IMR-90 (cell line): ENCODE results near the gene ESRRB. TPM values are rescaled to one million over a fixed set of nuclear protein-coding genes. Genes with fewer than 3 reads are reported as not detected.

Experiments used
- ATAC-seq: fragments of 200-7000 bp; cut with Tn5 transposase; 2 replicates; pipeline ENCODE4 v1.9.1; 2020; ENCODE audit warnings: low read depth, mild to moderate bottlenecking, moderate library complexity
- BruUV-seq: library from RNA; stranded (reverse); fragments of 400-500 nt; replicated peaks from 2 replicates; lab custom pipeline; 2021; lab: Mats Ljungman, UMichigan
- CTCF ChIA-PET: fragments of 300-600 bp; formaldehyde crosslinking; extraction: SDS; loops from one replicate; lab custom pipeline; 2021; ENCODE audit warnings: antibody characterized with exemption; lab: Yijun Ruan, JAX
- POLR2A ChIA-PET: fragments of 300-600 bp; sonication (Branson Sonifier 250); formaldehyde crosslinking; loops from one replicate; lab custom pipeline; 2022; ENCODE audit warnings: antibody characterized with exemption; ENCODE audit not compliant: unreplicated experiment; lab: Charles Lee
- DNase-seq: peaks from one replicate; pipeline ENCODE4 v3.0.0; 2013
- H2AFZ ChIP-seq: replicated peaks from 2 replicates; pipeline ENCODE3; 2013; ENCODE audit warnings: low read length, mild to moderate bottlenecking; ENCODE audit not compliant: poor library complexity
- H2AK5ac ChIP-seq: 2 replicates; pipeline ENCODE4 v1.6.1; 2013; ENCODE audit warnings: low read depth, low read length, inconsistent platforms
- H2AK9ac ChIP-seq: replicated peaks from 2 replicates; pipeline ENCODE3; 2013; ENCODE audit warnings: mild to moderate bottlenecking, low read depth, low read length, moderate library complexity; ENCODE audit not compliant: poor library complexity
- H2BK120ac ChIP-seq: 2 replicates; pipeline ENCODE4 v1.6.1; 2013; ENCODE audit warnings: low read depth, low read length, inconsistent platforms
- H2BK15ac ChIP-seq: 3 replicates; pipeline ENCODE4 v1.6.1; 2013; ENCODE audit warnings: low read depth, low read length, inconsistent platforms
- H2BK20ac ChIP-seq: 2 replicates; pipeline ENCODE4 v1.6.1; 2013; ENCODE audit warnings: low read depth, mild to moderate bottlenecking, inconsistent platforms, low read length, moderate library complexity
- H2BK5ac ChIP-seq: 2 replicates; pipeline ENCODE4 v1.6.1; 2013; ENCODE audit warnings: mild to moderate bottlenecking, low read depth, low read length, inconsistent platforms; ENCODE audit not compliant: poor library complexity, severe bottlenecking
- H3K14ac ChIP-seq: replicated peaks from 2 replicates; pipeline ENCODE4 v1.6.1; 2013; ENCODE audit warnings: low read depth, low read length, inconsistent platforms
- H3K18ac ChIP-seq: 2 replicates; pipeline ENCODE4 v1.6.1; 2013; ENCODE audit warnings: low read depth, low read length, control low read depth
- H3K23ac ChIP-seq: 2 replicates; pipeline ENCODE4 v1.6.1; 2013; ENCODE audit warnings: low read depth, low read length, inconsistent platforms
- H3K27ac ChIP-seq: 2 replicates; pipeline ENCODE4 v1.5.1; 2013; ENCODE audit warnings: mild to moderate bottlenecking, control low read depth, low read length; ENCODE audit not compliant: insufficient read depth
- H3K27me3 ChIP-seq: 2 replicates; pipeline ENCODE4 v1.6.1; 2013; ENCODE audit warnings: low read length; ENCODE audit not compliant: control insufficient read depth, insufficient read depth
- H3K36me3 ChIP-seq: 2 replicates; pipeline ENCODE4 v1.6.1; 2013; ENCODE audit warnings: low read length, mixed read lengths; ENCODE audit not compliant: control insufficient read depth, insufficient read depth
- H3K4ac ChIP-seq: 2 replicates; pipeline ENCODE4 v1.6.1; 2013; ENCODE audit warnings: low read depth, low read length, inconsistent platforms
- H3K4me1 ChIP-seq: 2 replicates; pipeline ENCODE4 v1.6.1; 2013; ENCODE audit warnings: low read length, mixed read lengths; ENCODE audit not compliant: control insufficient read depth, insufficient read depth
- H3K4me2 ChIP-seq: 2 replicates; pipeline ENCODE4 v1.6.1; 2013; ENCODE audit warnings: low read depth, mild to moderate bottlenecking, control low read depth, low read length, moderate library complexity
- H3K4me3 ChIP-seq: 2 replicates; pipeline ENCODE4 v1.5.1; 2013; ENCODE audit warnings: low read depth, mild to moderate bottlenecking, control low read depth, low read length, moderate library complexity; ENCODE audit not compliant: insufficient read depth
- H3K56ac ChIP-seq: 2 replicates; pipeline ENCODE4 v1.6.1; 2013; ENCODE audit warnings: low read length, inconsistent platforms; ENCODE audit not compliant: insufficient read depth; ENCODE audit errors: extremely low read depth
- H3K79me1 ChIP-seq, 2 experiments: 2 replicates each; pipeline ENCODE4 v1.6.1; 2013; ENCODE audit warnings: low read length in 2 of 2, inconsistent platforms in 1 of 2, low read depth in 1 of 2
- H3K9ac ChIP-seq: 2 replicates; pipeline ENCODE4 v1.6.1; 2013; ENCODE audit warnings: low read depth, low read length, control low read depth
- H3K9me1 ChIP-seq: 2 replicates; pipeline ENCODE4 v1.6.1; 2013; ENCODE audit warnings: low read length, inconsistent platforms; ENCODE audit not compliant: insufficient read depth
- H3K9me3 ChIP-seq: 2 replicates; pipeline ENCODE4 v1.6.1; 2013; ENCODE audit warnings: low read length; ENCODE audit not compliant: control insufficient read depth, insufficient read depth
- H4K20me1 ChIP-seq: 2 replicates; pipeline ENCODE4 v1.6.1; 2013; ENCODE audit warnings: low read length, inconsistent platforms; ENCODE audit not compliant: insufficient read depth
- H4K5ac ChIP-seq: 2 replicates; pipeline ENCODE4 v1.6.1; 2013; ENCODE audit warnings: mild to moderate bottlenecking, low read depth, low read length, control low read depth
- H4K8ac ChIP-seq, 2 experiments: 2 replicates each; pipeline ENCODE4 v1.6.1; 2013; ENCODE audit warnings: low read depth in 2 of 2, low read length in 2 of 2, control low read depth in 1 of 2, inconsistent platforms in 1 of 2
- H4K91ac ChIP-seq: 2 replicates; pipeline ENCODE4 v1.6.1; 2013; ENCODE audit warnings: low read depth, low read length, inconsistent platforms; ENCODE audit not compliant: insufficient read depth
- MAZ ChIP-seq: IDR thresholded peaks from 2 replicates; pipeline ENCODE4 v1.6.1; 2012; ENCODE audit warnings: low read depth, mild to moderate bottlenecking, low read length, improper control_type of control experiment, moderate library complexity, borderline replicate concordance
- SMC3 ChIP-seq: fragments of 150-350 bp; IDR thresholded peaks from 2 replicates; pipeline ENCODE4 v1.6.1; 2016; ENCODE audit warnings: low read depth, mild to moderate bottlenecking, antibody characterized with exemption, low read length, moderate library complexity
- WGBS, 2 experiments: methylation state at CpG; one replicate each; pipeline versions ENCODE4 v1.1.5 to v1.1.7; 2013; ENCODE audit warnings: missing lambda C conversion rate in 2 of 2; ENCODE audit not compliant: insufficient read length in 1 of 2; ENCODE audit errors: extremely low coverage in 2 of 2; 5-methylcytosine and 5-hydroxymethylcytosine counted together
- dilution Hi-C: fragments of 300-500 bp; cut with HindIII; formaldehyde crosslinking; loops from one replicate; pipeline ENCODE4 v1.14.3; 2018; ENCODE audit warnings: low sequenced_read_pairs; ENCODE audit not compliant: unreplicated experiment
- in situ Hi-C: fragments of 300-500 bp; cut with MboI; formaldehyde crosslinking; loops from 3 replicates; pipeline ENCODE4 v1.14.3; 2019; ENCODE audit warnings: low sequenced_read_pairs, inconsistent platforms, mixed read lengths
- intact Hi-C: fragments of 100-400 bp; cut with micrococcal nuclease; formaldehyde crosslinking; loops from 2 replicates; pipeline ENCODE4 v1.10.0; 2022
- polyA plus RNA-seq, 3 experiments: library from polyadenylated mRNA; depleted of rRNA; stranded (reverse); fragments of >200 nt; gene quantifications; 2 replicates each; pipeline ENCODE4 v1.2.3, GENCODE V29; 2012; ENCODE audit warnings: low replicate concordance in 1 of 3
- total RNA-seq: library from RNA; depleted of rRNA; stranded (reverse); fragments of >200 nt; gene quantifications from 2 replicates; pipeline ENCODE4 v1.2.3, GENCODE V29; 2012

The ESRRB gene
- total and polyA plus RNA-seq, 2 of the 4 experiments (the other 2 are of a cell fraction), result not detected

DNA sequence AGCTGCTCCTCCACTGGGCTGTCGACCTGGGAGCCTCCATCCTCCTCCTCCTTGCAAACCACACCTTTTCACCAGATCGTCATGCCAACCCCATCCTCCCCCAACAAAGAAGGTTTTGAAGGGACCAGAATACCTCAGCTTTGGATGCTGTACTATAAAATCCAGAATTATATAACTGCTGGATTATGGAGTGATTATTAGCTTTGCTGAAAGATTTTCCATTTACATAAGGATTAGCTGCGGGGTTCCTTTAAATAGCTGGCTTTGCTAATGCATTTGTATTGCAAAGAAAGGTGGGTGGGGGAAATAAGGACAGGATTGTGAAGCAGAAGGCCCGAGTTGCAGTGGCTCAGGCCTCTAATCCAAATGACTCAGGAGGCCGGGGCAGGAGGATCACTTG, 36.6 kb downstream of the ESRRB start:
- no peak overlapping the region for H2AFZ ChIP-seq
- no peak overlapping the region for H3K4ac ChIP-seq
- H2AK9ac ChIP-seq, result no peak overlapping the region
- H3K4me1 ChIP-seq, result no peaks in the 10 kb centered on the region
- no peaks in the 10 kb centered on the region for H3K36me3 ChIP-seq
- in situ Hi-C loops (no loop called here), dilution Hi-C loops (no loop called here), intact Hi-C loops (no loop called here)
- H3K14ac ChIP-seq, result no peak overlapping the region
- no peak overlapping the region for H3K4me3 ChIP-seq
- H3K9me3 ChIP-seq, result no peaks in the 10 kb centered on the region
- H3K23ac ChIP-seq, result no peak overlapping the region
- no peak overlapping the region for H3K56ac ChIP-seq
- H4K5ac ChIP-seq, result no peak overlapping the region
- H3K18ac ChIP-seq, result no peak overlapping the region
- ATAC-seq, result no peak
- H2AK5ac ChIP-seq, result no peak overlapping the region
- no peaks in the 10 kb centered on the region for H4K20me1 ChIP-seq
- H2BK120ac ChIP-seq, result no peak overlapping the region
- H3K27ac ChIP-seq, result no peak overlapping the region
- WGBS, 2 experiments, result 20% methylated on average over 1 of the region's 5 CpGs; no CpG with 5 or more reads in 1 of the 2 experiments
- no peak overlapping the region for H2BK20ac ChIP-seq
- H3K79me1 ChIP-seq, result no peaks in the 10 kb centered on the region
- no peak for DNase-seq
- no peaks in the 10 kb centered on the region for H3K9me1 ChIP-seq
- CTCF ChIA-PET, result no interaction called here
- no peak for TF ChIP-seq MAZ
- no peak for TF ChIP-seq SMC3
- POLR2A ChIA-PET, result no interaction called here
- H3K27me3 ChIP-seq, result peaks cover 17% of the 10 kb centered on the region
- H3K9ac ChIP-seq, result no peak overlapping the region
- H3K4me2 ChIP-seq, result no peak overlapping the region
- no peak overlapping the region for H4K91ac ChIP-seq
- H4K8ac ChIP-seq, result no peak overlapping the region
- H2BK5ac ChIP-seq, result no peak overlapping the region
- H2BK15ac ChIP-seq, result no peak overlapping the region
- BruUV-seq, result no TSS peak
